GM19324 (cell line): Measurements from ENCODE around the gene CBFA2T3.

Source experiments
- ATAC-seq: cut with Tn5 transposase; IDR thresholded peaks from one replicate; pipeline ENCODE4 v1.9.1; 2021; ENCODE audit warnings: mild to moderate bottlenecking, moderate library complexity; ENCODE audit not compliant: unreplicated experiment, low FRiP score

The CBFA2T3 gene

GRCh38 chr16:88913001-88913612 lies 63.9 kb downstream of the CBFA2T3 start:
- ATAC-seq, result no peak

- no peak for ATAC-seq
Observed at GRCh38 chr16:88912556-88912955, 64.5 kb downstream of the CBFA2T3 start.

GRCh38 chr16:88911946-88912310 lies 65.1 kb downstream of the CBFA2T3 start:
- no peak for ATAC-seq

- no peak for ATAC-seq
Observed at GRCh38 chr16:88911136-88911945, 65.7 kb downstream of the CBFA2T3 start.

GRCh38 chr16:88910284-88911135 lies 66.5 kb downstream of the CBFA2T3 start:
- ATAC-seq, result no peak

- ATAC-seq, result no peak
Observed at GRCh38 chr16:88909431-88910210, 67.4 kb downstream of the CBFA2T3 start.

GRCh38 chr16:88908307-88908706 lies 68.7 kb downstream of the CBFA2T3 start:
- no peak for ATAC-seq

- no peak for ATAC-seq
Observed at GRCh38 chr16:88907768-88908167, 69.2 kb downstream of the CBFA2T3 start.

GRCh38 chr16:88906535-88907105 lies 70.4 kb downstream of the CBFA2T3 start:
- no peak for ATAC-seq

- no peak for ATAC-seq
Observed at GRCh38 chr16:88906020-88906419, 71.0 kb downstream of the CBFA2T3 start.

- no peak for ATAC-seq
Observed at GRCh38 chr16:88905563-88905962, 71.4 kb downstream of the CBFA2T3 start.

- no peak for ATAC-seq
Observed at GRCh38 chr16:88904676-88905365, 72.2 kb downstream of the CBFA2T3 start.

- ATAC-seq, result no peak
Observed at GRCh38 chr16:88903267-88903666, 73.7 kb downstream of the CBFA2T3 start.

GRCh38 chr16:88902744-88903143 lies 74.3 kb downstream of the CBFA2T3 start:
- ATAC-seq, result no peak

- ATAC-seq, result no peak
Observed at GRCh38 chr16:88901718-88902337, 75.2 kb downstream of the CBFA2T3 start.

GRCh38 chr16:88900662-88901052 lies 76.3 kb downstream of the CBFA2T3 start:
- no peak for ATAC-seq

- no peak for ATAC-seq
Observed at GRCh38 chr16:88899901-88900661, 76.9 kb downstream of the CBFA2T3 start.

- ATAC-seq, result no peak
Observed at GRCh38 chr16:88897696-88898425, 79.1 kb downstream of the CBFA2T3 start.
